CD14-positive monocyte (primary cell): ENCODE measurements around the gene DCLK1. TPM values are rescaled to one million over a fixed set of nuclear protein-coding genes. Genes with fewer than 3 reads are reported as not detected.

Source experiments
- DNase-seq, 3 donors: peaks; one replicate each; pipeline ENCODE4 v3.0.0-alpha.2; 2011 to 2022
- H2AFZ ChIP-seq: 2 replicates; pipeline ENCODE4 v1.6.0; 2012; ENCODE audit warnings: mild to moderate bottlenecking, low read depth, low read length, inconsistent platforms; ENCODE audit not compliant: insufficient read depth, poor library complexity, severe bottlenecking
- H3K27ac ChIP-seq, 2 donors: 1 replicate in 1 of 2; 2 replicates in 1 of 2; pipeline ENCODE4 v1.5.1; 2012 to 2013; ENCODE audit warnings: low read length in 2 of 2, control low read depth in 1 of 2, inconsistent platforms in 1 of 2, low read depth in 1 of 2, mild to moderate bottlenecking in 1 of 2
- H3K27me3 ChIP-seq, 2 donors: one replicate each; pipeline versions ENCODE4 v1.6.0 to v1.6.1; 2011 to 2013; ENCODE audit warnings: low read length in 2 of 2; ENCODE audit not compliant: control insufficient read depth in 2 of 2, insufficient read depth in 2 of 2
- H3K36me3 ChIP-seq, 2 donors: replicated peaks in 1 of 2; 1 replicate in 1 of 2; 2 replicates in 1 of 2; pipeline versions ENCODE4 v1.5.1 to v1.6.1; 2012 to 2013; ENCODE audit warnings: low read length in 2 of 2, control low read depth in 1 of 2, inconsistent platforms in 1 of 2, mild to moderate bottlenecking in 1 of 2; ENCODE audit not compliant: insufficient read depth in 2 of 2, control insufficient read depth in 1 of 2
- H3K4me1 ChIP-seq, 2 donors: 1 replicate in 1 of 2; 2 replicates in 1 of 2; pipeline versions ENCODE4 v1.5.1 to v1.6.1; 2012 to 2013; ENCODE audit warnings: low read length in 2 of 2, control low read depth in 1 of 2, inconsistent platforms in 1 of 2, mild to moderate bottlenecking in 1 of 2, moderate library complexity in 1 of 2; ENCODE audit not compliant: insufficient read depth in 2 of 2, control insufficient read depth in 1 of 2
- H3K4me2 ChIP-seq: replicated peaks from 2 replicates; pipeline ENCODE3; 2012; ENCODE audit warnings: low read length, moderate library complexity, mild to moderate bottlenecking; ENCODE audit not compliant: poor library complexity, severe bottlenecking; ENCODE audit errors: extremely low read depth
- H3K4me3 ChIP-seq, 3 experiments: fragments of 200-600 bp in 1 of 3; sonication (generic) in 1 of 3; replicated peaks in 1 of 3; 1 replicate in 2 of 3; 2 replicates in 1 of 3; pipeline ENCODE4 v1.5.1; 2011 to 2013; ENCODE audit warnings: low read length in 3 of 3, mild to moderate bottlenecking in 3 of 3, control low read depth in 2 of 3, low read depth in 2 of 3, inconsistent platforms in 1 of 3, moderate library complexity in 1 of 3
- H3K79me2 ChIP-seq: 2 replicates; pipeline ENCODE4 v1.6.0; 2012; ENCODE audit warnings: mild to moderate bottlenecking, control low read depth, inconsistent platforms, low read length, moderate library complexity; ENCODE audit not compliant: insufficient read depth
- H3K9ac ChIP-seq: 2 replicates; pipeline ENCODE4 v1.6.0; 2017; ENCODE audit warnings: low read length, mild to moderate bottlenecking; ENCODE audit not compliant: insufficient read depth, poor library complexity, severe bottlenecking
- H3K9me3 ChIP-seq, 2 donors: replicated peaks in 1 of 2; 1 replicate in 1 of 2; 2 replicates in 1 of 2; pipeline versions ENCODE4 v1.5.1 to v1.6.1; 2012 to 2013; ENCODE audit warnings: low read length in 2 of 2, control low read depth in 1 of 2; ENCODE audit not compliant: control insufficient read depth in 1 of 2, insufficient read depth in 1 of 2
- H4K20me1 ChIP-seq: 2 replicates; pipeline ENCODE4 v1.6.0; 2012; ENCODE audit warnings: mild to moderate bottlenecking, low read length, control low read depth, moderate library complexity; ENCODE audit not compliant: insufficient read depth
- H3K27ac Mint-ChIP-seq, 7 donors: one replicate each; pipeline ENCODE4 v1.8.0; 2020; ENCODE audit warnings: mild to moderate bottlenecking in 7 of 7, mixed read lengths in 7 of 7, moderate library complexity in 6 of 7, inconsistent platforms in 2 of 7
- H3K27me3 Mint-ChIP-seq, 3 donors: one replicate each; pipeline ENCODE4 v1.8.0; 2021 to 2022; ENCODE audit warnings: low read depth in 3 of 3, mild to moderate bottlenecking in 3 of 3, mixed read lengths in 3 of 3, moderate library complexity in 3 of 3, inconsistent platforms in 1 of 3
- H3K36me3 Mint-ChIP-seq, 2 donors: one replicate each; pipeline ENCODE4 v1.8.0; 2020; ENCODE audit warnings: mixed read lengths in 2 of 2, inconsistent platforms in 1 of 2, mild to moderate bottlenecking in 1 of 2
- H3K4me1 Mint-ChIP-seq: one replicate; pipeline ENCODE4 v1.8.0; 2020; ENCODE audit warnings: mild to moderate bottlenecking, mixed read lengths
- H3K4me3 Mint-ChIP-seq, 2 donors: one replicate each; pipeline ENCODE4 v1.8.0; 2020; ENCODE audit warnings: mild to moderate bottlenecking in 2 of 2, mixed read lengths in 2 of 2, moderate library complexity in 1 of 2
- H3K9me3 Mint-ChIP-seq, 7 donors: one replicate each; pipeline ENCODE4 v1.8.0; 2020 to 2022; ENCODE audit warnings: mixed read lengths in 7 of 7, mild to moderate bottlenecking in 6 of 7, moderate library complexity in 6 of 7, inconsistent platforms in 2 of 7
- WGBS: methylation state at CpG from one replicate; pipeline ENCODE4 v1.1.5; 2013; ENCODE audit warnings: missing lambda C conversion rate; ENCODE audit not compliant: insufficient coverage; 5-methylcytosine and 5-hydroxymethylcytosine counted together
- intact Hi-C, 2 donors: fragments of 100-400 bp; cut with micrococcal nuclease; formaldehyde crosslinking; loops; one replicate each; pipeline versions ENCODE4 v1.15.0 to v1.15.1; 2023
- polyA plus RNA-seq, 3 donors: library from polyadenylated mRNA; depleted of rRNA in 1 of 3; unstranded in 2 of 3; stranded (reverse) in 1 of 3; fragments of 300-500 nt in 2 of 3; fragments of >200 nt in 1 of 3; fragmentation: Illumina TruSeq in 2 of 3; gene quantifications; 1 replicate in 2 of 3; 2 replicates in 1 of 3; pipeline ENCODE4 v1.2.3, GENCODE V29; 2012 to 2021
- TF ChIP-seq, protein P1 (sequence below): fragments of 200-600 bp; IDR thresholded peaks from one replicate; pipeline ENCODE4 v1.8.0; 2022; ENCODE audit warnings: antibody characterized with exemption, mild to moderate bottlenecking

The DCLK1 gene
- polyA plus RNA-seq, 3 donors, result not detected

DNA sequence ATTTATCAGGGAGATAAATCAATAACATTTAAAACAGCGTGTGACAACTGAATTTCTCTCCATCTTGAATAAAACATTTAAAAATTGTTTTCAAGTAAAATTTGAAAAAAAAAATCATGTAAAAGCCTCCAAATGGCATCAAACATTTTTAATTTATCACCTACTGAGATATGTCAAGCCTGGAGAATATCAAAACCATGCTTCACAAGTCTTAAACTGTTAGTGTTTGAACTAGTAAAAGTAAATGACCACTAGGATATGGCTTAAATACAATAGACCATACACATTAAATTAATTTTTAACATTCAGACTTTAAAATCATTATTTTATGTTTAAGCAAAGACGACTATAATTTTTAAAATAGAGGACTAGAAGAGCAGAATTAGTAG lies 281.9 kb downstream of the DCLK1 start:
- no peak overlapping the region for H3K27ac Mint-ChIP-seq
- Histone ChIP-seq H3K4me2 (no peak overlapping the region), H3K79me2 (no peaks in the 10 kb centered on the region), H4K20me1 (no peaks in the 10 kb centered on the region), H2AFZ (no peak overlapping the region), H3K27me3 (no peaks in the 10 kb centered on the region), H3K4me1 (no peaks in the 10 kb centered on the region), H3K9me3 (no peaks in the 10 kb centered on the region), H3K36me3 (no peaks in the 10 kb centered on the region), H3K27ac (no peak overlapping the region), H3K4me3 (no peak overlapping the region), H3K9ac (no peak overlapping the region)
- peaks cover 0 to 7% (median 2%) of the 10 kb centered on the region in 7 donors for H3K9me3 Mint-ChIP-seq
- H3K4me3 Mint-ChIP-seq, result no peak overlapping the region
- TF ChIP-seq, protein P1, sequence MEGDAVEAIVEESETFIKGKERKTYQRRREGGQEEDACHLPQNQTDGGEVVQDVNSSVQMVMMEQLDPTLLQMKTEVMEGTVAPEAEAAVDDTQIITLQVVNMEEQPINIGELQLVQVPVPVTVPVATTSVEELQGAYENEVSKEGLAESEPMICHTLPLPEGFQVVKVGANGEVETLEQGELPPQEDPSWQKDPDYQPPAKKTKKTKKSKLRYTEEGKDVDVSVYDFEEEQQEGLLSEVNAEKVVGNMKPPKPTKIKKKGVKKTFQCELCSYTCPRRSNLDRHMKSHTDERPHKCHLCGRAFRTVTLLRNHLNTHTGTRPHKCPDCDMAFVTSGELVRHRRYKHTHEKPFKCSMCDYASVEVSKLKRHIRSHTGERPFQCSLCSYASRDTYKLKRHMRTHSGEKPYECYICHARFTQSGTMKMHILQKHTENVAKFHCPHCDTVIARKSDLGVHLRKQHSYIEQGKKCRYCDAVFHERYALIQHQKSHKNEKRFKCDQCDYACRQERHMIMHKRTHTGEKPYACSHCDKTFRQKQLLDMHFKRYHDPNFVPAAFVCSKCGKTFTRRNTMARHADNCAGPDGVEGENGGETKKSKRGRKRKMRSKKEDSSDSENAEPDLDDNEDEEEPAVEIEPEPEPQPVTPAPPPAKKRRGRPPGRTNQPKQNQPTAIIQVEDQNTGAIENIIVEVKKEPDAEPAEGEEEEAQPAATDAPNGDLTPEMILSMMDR, result no peak
- peaks cover 0 to 4% (median 0%) of the 10 kb centered on the region in 3 donors for H3K27me3 Mint-ChIP-seq
- no peak for DNase-seq
- no peaks in the 10 kb centered on the region for H3K4me1 Mint-ChIP-seq
- no CpG with 5 or more reads among the region's 2 CpGs for WGBS
- no peaks in the 10 kb centered on the region for H3K36me3 Mint-ChIP-seq
- intact Hi-C loops, result no loop called here

GRCh38 chr13:35848336-35849255 lies 282.6 kb downstream of the DCLK1 start:
- no peaks in the 10 kb centered on the region for H3K4me1 ChIP-seq
- H3K36me3 ChIP-seq, result no peaks in the 10 kb centered on the region
- H3K4me2 ChIP-seq, result no peak overlapping the region
- peaks cover 0 to 7% (median 2%) of the 10 kb centered on the region in 7 donors for H3K9me3 Mint-ChIP-seq
- no peaks in the 10 kb centered on the region for H3K4me1 Mint-ChIP-seq
- no peak overlapping the region for H3K27ac ChIP-seq
- H3K9me3 ChIP-seq, result no peaks in the 10 kb centered on the region
- DNase-seq, result no peak
- intact Hi-C loops, result no loop called here
- no peaks in the 10 kb centered on the region for H3K36me3 Mint-ChIP-seq
- H3K79me2 ChIP-seq, result no peaks in the 10 kb centered on the region
- no peaks in the 10 kb centered on the region for H4K20me1 ChIP-seq
- H3K27me3 Mint-ChIP-seq, result peaks cover 0 to 4% (median 0%) of the 10 kb centered on the region in 3 donors
- H3K4me3 Mint-ChIP-seq, result no peak overlapping the region
- TF ChIP-seq, protein P1, result no peak
- no peaks in the 10 kb centered on the region for H3K27me3 ChIP-seq
- WGBS, result no CpG with 5 or more reads among the region's 3 CpGs
- H3K27ac Mint-ChIP-seq, result no peak overlapping the region
- no peak overlapping the region for H2AFZ ChIP-seq
- no peak overlapping the region for H3K9ac ChIP-seq
- H3K4me3 ChIP-seq, result no peak overlapping the region
